Right kidney (tissue), 1 donor: ENCODE measurements around the gene FZD10.

Source experiments
- DNase-seq: peaks from one replicate; pipeline ENCODE4 v3.0.0-alpha.2; 2016

Gene FZD10

DNA sequence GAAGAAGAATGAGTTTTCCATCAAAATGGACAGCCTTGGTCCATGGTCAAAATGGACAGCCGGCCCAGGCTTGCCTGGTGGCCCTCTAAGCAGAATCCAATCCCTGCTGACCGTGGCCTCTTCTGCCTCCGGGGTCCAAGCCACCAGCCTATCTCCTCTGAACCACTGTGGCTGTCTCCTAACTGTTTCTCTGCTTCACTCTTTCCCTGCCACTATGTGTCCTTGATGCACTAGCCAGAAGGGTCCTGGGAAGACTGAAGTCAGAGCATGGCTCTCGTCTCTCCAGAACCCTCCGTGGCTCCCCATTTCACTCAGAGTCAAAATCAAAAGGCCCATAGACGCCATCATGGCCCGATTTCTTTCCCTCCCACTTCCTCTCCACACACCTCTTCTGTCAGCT lies 8.5 kb upstream of the FZD10 start:
- DNase-seq: no peak

DNA sequence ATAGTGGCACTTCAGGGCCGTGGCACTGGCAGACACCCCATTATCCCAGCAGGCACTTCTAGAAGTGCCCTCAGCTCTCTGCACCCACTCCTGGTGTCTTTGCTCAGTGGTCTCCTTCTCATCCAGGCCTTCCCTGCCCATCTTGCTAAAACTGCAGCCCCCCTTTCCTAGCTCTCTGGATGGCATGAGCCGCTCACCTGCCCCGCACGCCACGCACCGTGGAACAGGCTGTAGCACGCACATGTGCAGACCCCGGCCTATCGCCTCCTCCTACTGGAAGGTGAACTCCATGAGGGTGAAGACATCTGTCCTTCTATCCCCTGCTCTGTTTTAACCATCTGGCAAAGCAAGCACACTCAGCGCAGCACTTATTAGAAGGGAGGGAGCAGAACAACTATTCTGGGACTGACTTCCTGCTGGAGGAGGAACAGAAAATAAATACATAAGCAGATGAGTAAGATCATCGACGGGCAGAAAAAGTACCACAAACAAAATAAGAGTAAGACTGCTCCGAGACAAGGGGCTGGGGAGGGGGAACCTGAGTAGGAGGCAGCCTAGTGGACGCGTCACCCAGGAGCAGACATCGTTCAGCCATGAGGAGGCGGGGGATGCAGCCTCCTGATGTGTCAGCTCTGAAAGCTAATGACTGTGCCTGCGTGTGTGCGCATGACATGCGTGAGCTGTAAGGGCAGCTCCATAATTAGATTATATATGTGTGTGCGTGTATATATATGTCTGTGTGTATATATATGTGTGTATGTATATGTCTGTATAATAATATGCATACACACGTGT lies 7.8 kb upstream of the FZD10 start:
- DNase-seq: no peak

DNA sequence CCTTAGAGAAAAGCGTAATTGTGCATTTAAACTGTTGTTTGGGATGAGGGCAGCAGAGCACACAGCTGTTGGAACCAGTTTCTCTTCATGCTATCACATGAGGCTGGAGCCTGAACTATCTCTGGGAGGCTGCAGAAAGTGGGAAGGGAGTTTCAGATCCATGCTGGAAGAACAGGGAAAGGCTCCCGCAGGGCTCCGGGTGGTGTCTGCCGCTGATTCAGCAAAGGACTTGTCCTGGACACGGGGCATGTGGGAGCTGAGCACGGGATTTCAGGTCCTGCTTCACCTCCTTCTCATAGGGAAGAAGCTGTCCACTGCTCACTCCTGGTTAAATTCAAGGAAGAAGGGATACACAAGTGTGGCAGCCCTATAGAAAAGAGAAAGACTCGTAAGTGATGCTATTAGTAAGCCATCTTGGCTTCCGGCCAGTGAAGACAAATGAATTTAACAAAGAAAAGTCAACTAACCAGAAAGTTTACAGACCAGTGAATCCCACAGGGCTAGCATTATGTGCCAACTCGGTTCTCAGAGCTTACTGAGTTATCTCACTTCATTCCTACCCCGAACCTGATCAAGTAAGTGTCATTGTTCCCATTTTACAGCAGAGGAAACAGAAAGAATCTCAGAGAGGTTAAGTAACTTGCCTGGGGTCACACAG lies 6.7 kb upstream of the FZD10 start:
- no peak for DNase-seq

- no peak for DNase-seq
Observed at GRCh38 chr12:130156652-130157275, 5.5 kb upstream of the FZD10 start.

- no peak for DNase-seq
Observed at GRCh38 chr12:130157998-130158753, 4.1 kb upstream of the FZD10 start.

- DNase-seq: no peak
Observed at GRCh38 chr12:130158754-130159059, 3.6 kb upstream of the FZD10 start.

DNA sequence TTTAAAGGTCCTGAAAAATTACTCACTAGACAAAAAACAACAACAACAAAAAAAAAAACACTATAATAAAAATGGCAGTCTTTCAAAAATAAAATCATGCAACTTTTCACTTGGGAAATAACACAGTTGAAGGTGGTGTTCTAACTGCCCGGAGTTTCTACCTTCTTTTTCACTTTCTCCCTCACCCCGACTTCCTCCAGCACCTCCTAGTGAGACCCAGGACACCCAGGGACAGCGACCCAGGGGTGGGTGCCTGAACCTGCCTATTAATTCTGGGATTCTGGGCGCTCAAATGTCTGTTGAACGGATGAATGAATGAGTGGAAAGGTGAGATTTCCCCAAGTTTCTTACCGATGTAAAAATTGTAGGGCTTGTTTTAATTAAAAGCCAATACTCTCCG lies 2.0 kb upstream of the FZD10 start:
- no peak for DNase-seq

DNA sequence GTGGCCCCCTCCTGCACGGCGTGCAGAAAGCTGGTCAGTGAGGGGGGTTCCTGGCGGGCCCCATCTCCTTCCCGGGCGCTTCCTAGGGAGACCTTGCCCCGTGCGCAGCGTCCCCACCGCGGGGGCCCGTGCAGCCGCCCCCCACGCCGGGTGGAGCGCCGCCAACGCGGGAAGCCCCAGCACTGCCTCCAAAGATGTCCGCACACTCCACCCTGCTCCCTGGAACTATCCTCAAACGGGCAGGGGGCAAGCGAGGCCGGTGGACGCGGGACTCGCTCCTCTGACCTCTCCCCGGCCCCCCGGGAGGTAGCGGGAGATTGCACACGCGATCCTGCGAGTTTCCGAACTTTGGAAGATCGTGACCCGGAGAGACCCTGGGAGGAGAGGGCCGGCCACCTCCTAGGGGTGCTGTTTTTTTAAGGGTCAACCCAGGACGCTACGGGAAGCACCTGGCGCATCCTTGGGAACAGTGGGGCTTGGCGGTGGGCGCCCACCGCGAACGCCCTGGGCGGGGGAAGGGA lies 1.5 kb upstream of the FZD10 start:
- peak; percentile 58 for DNase-seq

- peak; percentile 75 for DNase-seq
Observed at GRCh38 chr12:130161261-130162243, 712 bp upstream of the FZD10 start.

DNA sequence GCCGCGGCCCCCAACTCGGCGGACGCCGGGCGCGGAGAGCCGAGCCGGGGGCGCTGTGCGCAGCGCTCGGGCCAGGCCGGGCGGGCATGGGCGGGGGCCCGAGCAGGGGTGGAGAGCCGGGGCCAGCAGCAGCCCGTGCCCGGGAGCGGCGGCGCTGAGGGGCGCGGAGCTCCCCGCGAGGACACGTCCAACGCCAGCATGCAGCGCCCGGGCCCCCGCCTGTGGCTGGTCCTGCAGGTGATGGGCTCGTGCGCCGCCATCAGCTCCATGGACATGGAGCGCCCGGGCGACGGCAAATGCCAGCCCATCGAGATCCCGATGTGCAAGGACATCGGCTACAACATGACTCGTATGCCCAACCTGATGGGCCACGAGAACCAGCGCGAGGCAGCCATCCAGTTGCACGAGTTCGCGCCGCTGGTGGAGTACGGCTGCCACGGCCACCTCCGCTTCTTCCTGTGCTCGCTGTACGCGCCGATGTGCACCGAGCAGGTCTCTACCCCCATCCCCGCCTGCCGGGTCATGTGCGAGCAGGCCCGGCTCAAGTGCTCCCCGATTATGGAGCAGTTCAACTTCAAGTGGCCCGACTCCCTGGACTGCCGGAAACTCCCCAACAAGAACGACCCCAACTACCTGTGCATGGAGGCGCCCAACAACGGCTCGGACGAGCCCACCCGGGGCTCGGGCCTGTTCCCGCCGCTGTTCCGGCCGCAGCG lies 639 bp downstream of the FZD10 start:
- peak; percentile 78 for DNase-seq

DNA sequence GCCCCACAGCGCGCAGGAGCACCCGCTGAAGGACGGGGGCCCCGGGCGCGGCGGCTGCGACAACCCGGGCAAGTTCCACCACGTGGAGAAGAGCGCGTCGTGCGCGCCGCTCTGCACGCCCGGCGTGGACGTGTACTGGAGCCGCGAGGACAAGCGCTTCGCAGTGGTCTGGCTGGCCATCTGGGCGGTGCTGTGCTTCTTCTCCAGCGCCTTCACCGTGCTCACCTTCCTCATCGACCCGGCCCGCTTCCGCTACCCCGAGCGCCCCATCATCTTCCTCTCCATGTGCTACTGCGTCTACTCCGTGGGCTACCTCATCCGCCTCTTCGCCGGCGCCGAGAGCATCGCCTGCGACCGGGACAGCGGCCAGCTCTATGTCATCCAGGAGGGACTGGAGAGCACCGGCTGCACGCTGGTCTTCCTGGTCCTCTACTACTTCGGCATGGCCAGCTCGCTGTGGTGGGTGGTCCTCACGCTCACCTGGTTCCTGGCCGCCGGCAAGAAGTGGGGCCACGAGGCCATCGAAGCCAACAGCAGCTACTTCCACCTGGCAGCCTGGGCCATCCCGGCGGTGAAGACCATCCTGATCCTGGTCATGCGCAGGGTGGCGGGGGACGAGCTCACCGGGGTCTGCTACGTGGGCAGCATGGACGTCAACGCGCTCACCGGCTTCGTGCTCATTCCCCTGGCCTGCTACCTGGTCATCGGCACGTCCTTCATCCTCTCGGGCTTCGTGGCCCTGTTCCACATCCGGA lies 1.4 kb downstream of the FZD10 start:
- DNase-seq: peak; percentile 73

DNA sequence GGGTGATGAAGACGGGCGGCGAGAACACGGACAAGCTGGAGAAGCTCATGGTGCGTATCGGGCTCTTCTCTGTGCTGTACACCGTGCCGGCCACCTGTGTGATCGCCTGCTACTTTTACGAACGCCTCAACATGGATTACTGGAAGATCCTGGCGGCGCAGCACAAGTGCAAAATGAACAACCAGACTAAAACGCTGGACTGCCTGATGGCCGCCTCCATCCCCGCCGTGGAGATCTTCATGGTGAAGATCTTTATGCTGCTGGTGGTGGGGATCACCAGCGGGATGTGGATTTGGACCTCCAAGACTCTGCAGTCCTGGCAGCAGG lies 1.9 kb downstream of the FZD10 start:
- peak; percentile 53 for DNase-seq

- no peak for DNase-seq
Observed at GRCh38 chr12:130164936-130165335, 2.7 kb downstream of the FZD10 start.

GRCh38 chr12:130166306-130166705 lies 4.0 kb downstream of the FZD10 start:
- no peak for DNase-seq

GRCh38 chr12:130167537-130167936 lies 5.3 kb downstream of the FZD10 start:
- DNase-seq: no peak

DNA sequence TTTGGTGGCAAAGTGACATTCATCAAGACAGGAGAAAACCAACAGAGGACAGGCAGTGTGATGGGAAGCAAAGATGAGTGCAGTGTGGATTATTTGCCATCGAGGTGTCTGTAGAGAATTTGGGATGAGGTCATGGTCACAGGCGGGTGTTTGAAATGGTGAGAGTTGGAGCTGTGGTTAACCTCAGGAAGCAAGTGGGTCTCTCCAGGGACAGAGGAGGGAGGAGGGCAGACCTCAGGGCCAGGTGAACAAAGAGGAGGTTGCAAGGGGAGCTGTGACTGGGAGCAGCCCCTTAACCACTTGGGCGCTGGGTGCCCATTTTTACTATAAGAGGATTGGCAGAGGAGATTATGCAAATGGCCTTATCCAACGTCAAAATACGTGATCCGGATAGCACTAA lies 7.0 kb downstream of the FZD10 start:
- DNase-seq: no peak

GRCh38 chr12:130169924-130170323 lies 7.7 kb downstream of the FZD10 start:
- no peak for DNase-seq

- no peak for DNase-seq
Observed at GRCh38 chr12:130170611-130171010, 8.3 kb downstream of the FZD10 start.

GRCh38 chr12:130177635-130178242 lies 15.5 kb downstream of the FZD10 start:
- no peak for DNase-seq

DNA sequence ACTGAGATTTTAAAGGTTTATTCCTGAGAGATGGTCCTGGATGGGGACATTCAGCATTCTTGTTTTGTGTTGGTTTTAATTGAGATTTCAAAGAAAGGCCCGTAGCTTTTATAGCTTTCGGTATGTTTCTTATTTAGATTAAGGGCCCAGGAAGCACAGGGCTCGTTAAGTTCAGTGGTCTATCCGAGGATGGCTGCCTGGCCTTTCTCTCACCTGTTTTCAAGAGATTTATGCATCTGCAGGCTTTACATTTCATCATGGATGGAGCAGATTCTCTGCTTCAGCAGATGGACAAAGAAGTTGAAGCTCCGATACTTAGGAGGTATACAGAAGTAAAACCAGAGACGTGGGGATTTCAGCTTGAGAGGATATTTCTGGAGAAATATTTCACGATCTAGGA lies 16.0 kb downstream of the FZD10 start:
- DNase-seq: no peak
